D721Med (cell line): ENCODE measurements around the gene RAB11FIP5.

Experiments used
- DNase-seq: peaks from one replicate; pipeline ENCODE4 v3.0.0; 2011; ENCODE audit warnings: low spot score; ENCODE audit not compliant: insufficient read length
- FAIRE-seq: peaks from 2 replicates; lab custom pipeline; 2011; peaks lifted over from hg19 to GRCh38; lab: Jason Lieb, UNC
- CTCF ChIP-seq: IDR thresholded peaks from 2 replicates; pipeline ENCODE4 v1.5.1; 2012; ENCODE audit warnings: mild to moderate bottlenecking, control low read depth; ENCODE audit not compliant: insufficient read depth; ENCODE audit errors: missing control alignments

The RAB11FIP5 gene

DNA sequence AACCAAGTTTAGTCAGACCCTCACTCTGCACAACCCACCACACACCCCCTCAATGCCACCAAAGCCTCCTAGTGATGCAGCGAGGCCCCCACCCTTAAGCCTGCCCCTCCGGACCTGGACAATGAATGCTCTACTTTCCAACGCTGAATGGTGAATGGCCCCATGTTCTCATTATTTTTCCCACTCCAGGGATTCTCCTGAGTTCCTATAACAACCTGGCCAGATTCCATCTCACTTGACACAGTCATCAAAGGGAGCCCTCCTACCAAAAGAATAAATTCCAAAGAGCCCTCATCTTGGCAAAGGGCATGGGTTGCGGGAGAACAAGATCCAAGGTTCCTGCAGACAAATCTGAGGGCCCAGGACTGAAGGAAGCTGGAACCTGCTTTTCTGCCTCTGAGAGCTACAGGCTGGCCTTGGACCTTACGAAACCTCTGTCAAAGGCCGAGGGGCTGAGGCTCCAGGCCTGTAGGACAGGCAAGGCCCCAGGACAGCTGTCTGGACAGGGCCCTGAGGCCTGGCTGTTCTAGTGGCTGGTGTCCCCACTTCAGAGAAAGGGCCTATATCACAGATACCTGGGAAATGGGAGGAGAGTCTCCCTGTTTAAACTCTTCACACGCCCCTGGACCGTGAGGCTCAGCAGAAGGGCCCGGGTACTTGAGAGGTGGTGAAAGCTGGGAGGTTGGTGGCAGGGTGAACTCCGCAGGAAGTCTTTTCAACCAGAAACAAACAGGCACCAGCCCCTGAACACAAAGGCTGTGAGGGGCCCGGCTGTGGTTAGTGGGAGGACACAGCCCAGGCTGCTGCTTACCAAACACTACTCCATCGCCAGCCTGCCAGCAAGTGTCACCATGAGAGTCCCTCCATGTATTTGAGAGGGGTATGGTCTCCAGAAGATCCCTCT is 68.6 kb downstream of the RAB11FIP5 start:
- no peak for TF ChIP-seq CTCF
- DNase-seq, result no peak
- FAIRE-seq, result no peak

- DNase-seq (no peak), FAIRE-seq (no peak)
- no peak for TF ChIP-seq CTCF
Measured at GRCh38 chr2:73043276-73043675, 69.5 kb downstream of the RAB11FIP5 start.

DNA sequence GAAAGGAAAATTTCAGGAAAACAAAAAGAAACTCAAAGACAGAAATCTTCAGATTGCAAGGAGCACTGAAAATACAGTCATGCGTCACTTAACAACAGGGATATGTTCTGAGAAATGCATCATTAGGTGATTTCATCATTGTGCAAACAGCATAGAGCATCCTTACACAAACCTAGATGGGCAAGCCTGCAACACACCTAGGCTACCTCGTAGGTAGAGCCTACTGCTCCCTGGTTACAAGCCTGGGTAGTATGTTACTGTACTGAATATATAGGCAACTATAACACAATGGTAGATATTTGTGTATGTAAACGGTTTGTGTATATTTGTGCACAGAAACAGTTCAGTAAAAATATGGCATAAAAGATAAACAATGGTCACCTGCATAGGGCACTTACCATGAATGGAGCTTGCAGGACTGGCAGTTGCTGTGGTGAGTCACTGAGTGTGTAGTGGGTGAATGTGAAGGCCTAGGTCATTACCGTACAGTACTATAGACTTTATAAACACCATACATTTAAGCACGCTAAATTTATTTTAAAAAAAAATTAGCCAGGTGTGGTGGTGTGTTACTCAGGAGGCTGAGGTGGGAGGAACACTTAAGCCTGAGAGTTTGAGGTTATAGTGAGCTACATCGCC is 74.7 kb downstream of the RAB11FIP5 start:
- DNase-seq (no peak), FAIRE-seq (no peak)
- TF ChIP-seq CTCF, result no peak

DNA sequence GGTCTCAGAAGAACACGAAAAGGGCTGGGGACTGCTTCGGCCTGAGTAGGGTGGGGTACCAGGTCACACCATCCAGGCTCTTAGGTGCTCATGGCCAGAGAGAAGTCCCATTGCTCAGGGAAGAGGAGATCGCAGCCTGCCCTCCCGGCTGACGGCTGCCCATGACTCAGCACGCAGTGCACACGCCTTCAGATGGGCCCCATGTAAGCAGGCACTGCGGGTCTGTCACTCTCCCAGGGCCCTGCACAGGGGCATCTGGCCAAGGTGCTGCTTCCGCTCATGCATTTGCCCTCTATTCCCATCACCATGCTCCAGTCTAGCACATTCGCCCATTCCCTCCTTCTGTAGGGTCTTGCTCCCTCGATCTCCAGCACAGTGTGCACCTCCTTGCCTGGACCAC is 76.0 kb downstream of the RAB11FIP5 start:
- FAIRE-seq (no peak), DNase-seq (no peak)
- no peak for TF ChIP-seq CTCF

GRCh38 chr2:73035899-73036711 is 76.6 kb downstream of the RAB11FIP5 start:
- DNase-seq (no peak), FAIRE-seq (no peak)
- no peak for TF ChIP-seq CTCF

DNA sequence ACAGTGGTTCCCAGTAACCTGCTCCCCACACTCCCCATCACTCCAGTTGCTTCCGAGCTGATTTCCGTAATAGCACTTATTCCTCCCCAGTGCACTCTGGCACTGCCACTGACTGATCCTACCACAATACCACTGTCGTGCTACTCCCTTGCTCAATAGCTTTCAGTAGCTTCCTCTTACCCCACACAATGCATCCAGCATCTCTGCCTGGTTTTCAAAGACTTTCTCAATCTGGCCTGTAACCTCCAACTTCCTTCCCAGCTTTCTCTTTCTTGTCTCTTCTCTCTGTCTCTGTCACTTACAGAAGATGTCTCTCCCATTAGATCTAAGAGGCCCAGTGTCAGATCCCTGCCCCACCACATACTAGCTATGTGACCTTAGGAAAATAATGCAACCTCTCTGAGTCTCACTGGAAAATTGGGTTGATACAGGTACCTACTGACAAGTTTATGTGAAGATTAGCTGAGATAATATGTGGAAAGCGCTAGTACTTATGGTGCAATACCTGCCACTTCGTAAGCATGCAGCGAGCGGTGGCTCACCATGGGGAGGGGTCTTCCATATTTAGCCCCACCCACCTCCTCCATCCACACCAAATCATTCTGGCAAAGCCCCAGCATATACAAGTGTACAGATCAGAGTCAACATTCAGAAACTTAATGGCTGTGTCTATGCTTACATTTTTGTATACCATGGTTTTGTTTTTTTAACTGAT is 77.9 kb downstream of the RAB11FIP5 start:
- DNase-seq (no peak), FAIRE-seq (no peak)
- TF ChIP-seq CTCF, result no peak
